ENCODE results near the gene MEIS2. TPM values are rescaled to one million over a fixed set of nuclear protein-coding genes. Genes with fewer than 3 reads are reported as not detected.

Gene MEIS2
- total RNA-seq = 10 to 100 TPM; 24.3 to 29.8 TPM

DNA sequence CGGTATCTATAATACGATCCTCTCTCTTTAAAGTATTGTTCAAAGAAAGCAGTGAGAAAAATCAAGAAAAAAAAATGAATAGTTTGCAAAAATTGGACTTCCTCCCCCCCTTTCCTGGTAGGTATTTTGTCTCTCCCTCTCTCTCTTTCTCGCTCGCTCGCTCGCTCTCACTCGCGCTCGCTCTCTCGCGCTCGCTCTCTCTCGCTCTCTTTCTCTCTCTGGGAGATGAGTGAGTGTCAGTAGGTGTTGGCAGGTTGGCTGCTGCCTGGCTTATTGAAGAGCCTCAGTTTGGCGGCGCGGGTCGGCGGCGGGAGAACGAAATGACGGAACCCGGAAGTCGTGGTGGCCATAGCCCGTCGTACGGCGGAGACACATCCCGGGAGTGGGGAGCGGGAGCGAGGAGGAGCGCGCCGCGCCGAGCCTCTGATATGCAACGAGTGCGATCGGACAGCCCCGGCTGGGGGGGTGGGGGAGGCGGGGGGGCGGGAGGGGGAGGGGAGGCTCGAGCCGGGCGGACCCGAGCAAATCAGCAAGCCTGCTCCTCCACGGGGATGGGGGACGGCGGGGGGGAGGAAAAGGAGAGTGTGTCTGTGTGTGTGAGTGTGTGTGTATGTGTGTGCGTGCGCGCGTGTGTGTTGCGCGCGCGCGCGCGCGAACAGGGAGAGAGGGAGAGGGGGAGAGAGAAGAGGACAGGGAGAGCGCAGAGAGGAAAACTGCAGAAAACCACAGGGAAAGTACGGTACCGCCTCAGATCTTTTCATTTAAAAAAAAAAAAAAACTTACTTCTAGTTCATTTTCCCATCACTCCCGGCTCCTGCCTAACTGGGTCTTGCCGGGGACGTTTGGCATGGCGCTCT lies at the start of gene MEIS2:
Gene MEIS2, minus strand, starts transcription at position 441 of the 857 bp plus-strand sequence. CDS start 1,083 bp downstream, outside the sequence.
- peak within 1 kb of the TSS; percentile 92 to 95 for H3K27ac ChIP-seq
- no peaks in the 10 kb centered on the region for H3K9me3 ChIP-seq
- no peak for TF ChIP-seq CTCF (IDR thresholded peaks at IDR 0.05)
- H3K27me3 ChIP-seq = no peaks in the 10 kb centered on the region
- H3K4me3 ChIP-seq = peak within 1 kb of the TSS; percentile 58 to 73
- peaks cover 0 to 16% of the 10 kb centered on the region in 2 donors for H3K4me1 ChIP-seq
- DNase-seq (ENCODE audit: low spot score) = peak; percentile 90
- H3K36me3 ChIP-seq = no peaks in the 10 kb centered on the region

- H3K9me3 ChIP-seq = no peaks in the 10 kb centered on the region
- H3K27me3 ChIP-seq = no peaks in the 10 kb centered on the region
- no peak overlapping the region for H3K4me3 ChIP-seq
- H3K36me3 ChIP-seq = no peaks in the 10 kb centered on the region
- no peak overlapping the region for H3K27ac ChIP-seq
- no peaks in the 10 kb centered on the region for H3K4me1 ChIP-seq
- no peak for TF ChIP-seq CTCF (IDR thresholded peaks at IDR 0.05)
- DNase-seq (ENCODE audit: low spot score) = no peak
Measured at GRCh38 chr15:37149146-37149545, 48.8 kb upstream of the MEIS2 start.

DNA sequence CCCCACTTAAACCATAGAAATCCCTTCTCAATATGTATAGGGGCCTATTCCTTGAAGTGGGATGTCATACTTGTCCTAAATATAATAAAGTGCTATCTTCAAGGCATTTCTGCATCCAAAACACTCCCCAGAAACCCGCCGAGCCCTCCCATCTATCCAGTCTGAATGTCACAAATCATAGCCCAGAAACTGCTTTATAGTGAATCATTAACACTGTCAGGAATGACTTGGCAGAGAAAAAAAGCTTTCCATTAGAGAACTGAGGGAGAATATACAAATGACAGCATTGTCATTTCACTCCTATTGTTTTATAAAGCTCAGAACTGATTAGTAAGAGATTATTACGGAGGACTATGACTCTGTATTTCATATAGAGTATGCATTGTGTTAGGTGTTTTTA lies 48.4 kb upstream of the MEIS2 start:
- H3K4me3 ChIP-seq = no peak overlapping the region
- H3K4me1 ChIP-seq = no peaks in the 10 kb centered on the region
- no peaks in the 10 kb centered on the region for H3K27me3 ChIP-seq
- no peak for DNase-seq (ENCODE audit: low spot score)
- H3K36me3 ChIP-seq = no peaks in the 10 kb centered on the region
- no peaks in the 10 kb centered on the region for H3K9me3 ChIP-seq
- no peak overlapping the region for H3K27ac ChIP-seq
- no peak for TF ChIP-seq CTCF (IDR thresholded peaks at IDR 0.05)

- TF ChIP-seq CTCF (IDR thresholded peaks at IDR 0.05) = no peak
- H3K27me3 ChIP-seq = no peaks in the 10 kb centered on the region
- no peaks in the 10 kb centered on the region for H3K4me1 ChIP-seq
- no peak overlapping the region for H3K27ac ChIP-seq
- H3K36me3 ChIP-seq = no peaks in the 10 kb centered on the region
- no peaks in the 10 kb centered on the region for H3K9me3 ChIP-seq
- no peak overlapping the region for H3K4me3 ChIP-seq
- DNase-seq (ENCODE audit: low spot score) = no peak
Measured at GRCh38 chr15:37143351-37143750, 43.0 kb upstream of the MEIS2 start.

GRCh38 chr15:37142371-37142770 lies 42.0 kb upstream of the MEIS2 start:
- H3K4me1 ChIP-seq = no peaks in the 10 kb centered on the region
- no peak overlapping the region for H3K27ac ChIP-seq
- no peaks in the 10 kb centered on the region for H3K27me3 ChIP-seq
- no peaks in the 10 kb centered on the region for H3K36me3 ChIP-seq
- no peak overlapping the region for H3K4me3 ChIP-seq
- no peaks in the 10 kb centered on the region for H3K9me3 ChIP-seq
- no peak for DNase-seq (ENCODE audit: low spot score)
- no peak for TF ChIP-seq CTCF (IDR thresholded peaks at IDR 0.05)
